Astrocyte (in vitro differentiated cells and primary cell): ENCODE data around the gene CTNNA3.

Experiments used
- CTCF ChIP-seq: IDR thresholded peaks from 2 replicates; pipeline ENCODE4 v1.5.1; 2011; ENCODE audit warnings: low read depth, mild to moderate bottlenecking, inconsistent platforms, low read length, moderate library complexity; ENCODE audit not compliant: insufficient read depth
- EZH2 ChIP-seq: IDR thresholded peaks from 2 replicates; pipeline ENCODE4 v1.6.1; 2012; ENCODE audit warnings: mild to moderate bottlenecking, low read length, inconsistent platforms; ENCODE audit not compliant: insufficient read depth

- TF ChIP-seq CTCF = no peak
- no peak for TF ChIP-seq EZH2
Measured at GRCh38 chr10:67603086-67603485, 92.9 kb downstream of the CTNNA3 start.
